SK-N-MC (cell line): ENCODE results near the gene DHRS13.

ENCODE experiments used
- EZH2 ChIP-seq: fragments of 200-600 bp; sonication (generic); IDR thresholded peaks from one replicate; pipeline ENCODE4 v1.6.1; 2017; ENCODE audit warnings: antibody characterized with exemption
- FOXP2 ChIP-seq: optimal IDR thresholded peaks from 2 replicates; pipeline ENCODE3; 2011; ENCODE audit warnings: mild to moderate bottlenecking, moderate library complexity; ENCODE audit not compliant: insufficient read depth; ENCODE audit errors: extremely low read length, control extremely low read depth
- POLR2AphosphoS5 ChIP-seq: IDR thresholded peaks from 2 replicates; pipeline ENCODE4 v1.6.1; 2012; ENCODE audit warnings: mild to moderate bottlenecking, low read depth, low read length, borderline replicate concordance

DNA sequence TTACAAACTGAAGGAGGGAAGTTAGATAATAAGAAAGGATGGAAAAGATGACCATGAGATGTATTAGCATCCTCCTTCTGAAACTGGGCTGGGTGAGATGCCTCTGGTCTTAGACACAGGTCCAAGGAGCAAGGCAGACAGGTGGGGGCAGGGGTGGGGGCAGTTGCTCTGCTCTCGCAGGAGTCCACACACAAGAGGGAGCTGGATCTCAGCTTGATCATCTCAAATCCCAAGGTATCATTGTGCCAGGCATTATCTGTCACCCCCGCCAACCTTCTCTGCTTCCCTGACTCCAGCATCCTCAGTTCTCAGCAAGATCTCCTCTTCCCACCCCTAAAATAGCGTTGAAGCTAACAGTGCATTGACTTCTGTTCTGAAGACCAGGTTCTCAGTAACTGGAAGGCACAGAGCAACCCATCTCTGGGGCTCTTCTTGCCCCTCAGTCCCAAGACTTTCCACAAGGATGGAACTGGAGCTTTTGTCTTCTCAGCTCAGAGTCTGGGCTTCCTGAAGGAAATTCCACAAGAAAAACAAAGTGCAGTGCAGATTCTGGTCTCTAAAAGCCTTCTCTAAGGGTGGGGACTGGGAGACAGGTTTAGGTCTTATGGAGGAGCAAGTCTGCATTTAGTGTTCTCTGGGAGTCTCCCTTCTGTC, 7.0 kb downstream of the DHRS13 start:
- TF ChIP-seq EZH2 = no peak
- no peak for TF ChIP-seq POLR2AphosphoS5
- TF ChIP-seq FOXP2 = no peak
